DOHH2 (cell line): Measurements from ENCODE around the gene ADARB1.

Experiments used
- EZH2phosphoT487 ChIP-seq: fragments of 200-600 bp; sonication (generic); IDR thresholded peaks from 2 replicates; pipeline ENCODE4 v1.6.1; 2017; ENCODE audit warnings: borderline replicate concordance, mild to moderate bottlenecking, antibody characterized with exemption, low read length, moderate library complexity, mixed read lengths
- TF ChIP-seq, protein P1 (sequence below): fragments of 200-600 bp; sonication (generic); IDR thresholded peaks from one replicate; pipeline ENCODE4 v1.5.1; 2014; ENCODE audit warnings: antibody characterized with exemption, mild to moderate bottlenecking, low read depth, low read length; ENCODE audit not compliant: poor library complexity, severe bottlenecking

DNA sequence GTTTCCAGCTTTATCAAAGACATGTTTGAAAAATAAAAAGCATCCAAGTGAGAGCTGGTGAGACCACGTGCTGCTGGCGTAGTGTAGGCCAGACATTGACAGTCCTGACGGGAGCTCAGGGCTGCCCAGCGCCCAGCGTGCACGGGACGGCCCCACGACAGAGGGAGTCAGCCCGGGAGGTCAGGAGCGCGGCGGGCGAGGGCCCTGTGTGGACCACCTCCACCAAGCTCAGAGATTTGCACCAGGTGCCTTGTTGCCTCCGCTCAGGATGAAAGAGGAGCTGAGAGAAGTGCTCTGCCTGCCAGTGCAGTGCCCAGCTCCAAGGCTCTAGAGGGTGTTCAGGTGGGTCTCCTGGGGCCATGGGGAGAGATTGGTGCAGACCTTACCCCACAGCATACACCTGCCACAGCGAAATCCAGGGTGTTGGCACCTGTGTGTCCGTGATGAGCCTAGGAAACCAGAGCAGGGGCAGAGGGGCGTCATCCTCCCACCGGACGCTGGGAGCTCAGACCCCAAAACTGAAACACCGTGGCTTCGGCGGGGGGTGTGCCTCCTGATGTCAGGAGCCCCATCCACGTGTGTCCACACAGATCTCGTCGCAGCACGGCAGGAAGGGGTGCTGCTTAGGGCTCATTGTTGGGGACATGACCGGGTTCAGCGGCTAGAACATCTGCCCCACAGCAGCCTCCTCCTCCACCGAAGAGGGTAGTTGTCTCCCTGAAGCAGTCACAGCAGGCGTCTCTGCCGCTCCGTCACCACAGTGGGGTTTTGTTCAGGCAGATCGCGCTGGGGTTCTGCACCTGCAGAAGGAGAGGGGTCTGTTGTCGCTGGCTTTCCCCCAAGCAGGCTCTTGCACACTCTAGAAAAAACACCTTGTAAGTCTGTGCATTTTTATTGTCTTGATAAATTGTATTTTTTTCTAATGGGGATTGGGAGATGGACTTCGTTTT, 149.1 kb downstream of the ADARB1 start:
- TF ChIP-seq, protein P1, sequence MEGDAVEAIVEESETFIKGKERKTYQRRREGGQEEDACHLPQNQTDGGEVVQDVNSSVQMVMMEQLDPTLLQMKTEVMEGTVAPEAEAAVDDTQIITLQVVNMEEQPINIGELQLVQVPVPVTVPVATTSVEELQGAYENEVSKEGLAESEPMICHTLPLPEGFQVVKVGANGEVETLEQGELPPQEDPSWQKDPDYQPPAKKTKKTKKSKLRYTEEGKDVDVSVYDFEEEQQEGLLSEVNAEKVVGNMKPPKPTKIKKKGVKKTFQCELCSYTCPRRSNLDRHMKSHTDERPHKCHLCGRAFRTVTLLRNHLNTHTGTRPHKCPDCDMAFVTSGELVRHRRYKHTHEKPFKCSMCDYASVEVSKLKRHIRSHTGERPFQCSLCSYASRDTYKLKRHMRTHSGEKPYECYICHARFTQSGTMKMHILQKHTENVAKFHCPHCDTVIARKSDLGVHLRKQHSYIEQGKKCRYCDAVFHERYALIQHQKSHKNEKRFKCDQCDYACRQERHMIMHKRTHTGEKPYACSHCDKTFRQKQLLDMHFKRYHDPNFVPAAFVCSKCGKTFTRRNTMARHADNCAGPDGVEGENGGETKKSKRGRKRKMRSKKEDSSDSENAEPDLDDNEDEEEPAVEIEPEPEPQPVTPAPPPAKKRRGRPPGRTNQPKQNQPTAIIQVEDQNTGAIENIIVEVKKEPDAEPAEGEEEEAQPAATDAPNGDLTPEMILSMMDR = no peak
- no peak for TF ChIP-seq EZH2phosphoT487
